Common myeloid progenitor, CD34-positive (primary cell): ENCODE measurements around the gene DNAJC5G.
"Not testable (repeated sequence)": the region's sequence is repeated elsewhere in the genome, so short reads cannot be mapped to it uniquely, and the experiment has no call there.

Experiments
- CTCF ChIA-PET: fragments of 350-600 bp; sonication (Branson Sonifier 250); formaldehyde crosslinking; loops from one replicate; lab custom pipeline; 2021; ENCODE audit warnings: antibody characterized with exemption; lab: Charles Lee
- POLR2A ChIA-PET: fragments of 350-600 bp; sonication (Branson Sonifier 250); formaldehyde crosslinking; loops from one replicate; lab custom pipeline; 2021; ENCODE audit warnings: antibody characterized with exemption; lab: Charles Lee
- DNase-seq, 3 donors: peaks; one replicate each; pipeline versions ENCODE4 v3.0.0 to v3.0.0-alpha.2; 2013
- H3K27ac ChIP-seq, 2 experiments: 1 replicate in 1 of 2; 2 replicates in 1 of 2; pipeline ENCODE4 v1.7.0; 2013; ENCODE audit warnings: inconsistent platforms in 2 of 2, low read length in 2 of 2, mild to moderate bottlenecking in 2 of 2, low read depth in 1 of 2, moderate library complexity in 1 of 2; ENCODE audit not compliant: severe bottlenecking in 2 of 2, insufficient read depth in 1 of 2, poor library complexity in 1 of 2
- H3K27me3 ChIP-seq, 5 experiments: replicated peaks in 2 of 5; 1 replicate in 3 of 5; 2 replicates in 2 of 5; pipeline versions ENCODE4 v1.6.1 to v1.7.0; 2013; ENCODE audit warnings: low read length in 4 of 5, mild to moderate bottlenecking in 2 of 5, moderate library complexity in 2 of 5, inconsistent platforms in 1 of 5; ENCODE audit not compliant: insufficient read depth in 5 of 5, control insufficient read depth in 4 of 5
- H3K36me3 ChIP-seq, 4 experiments: 1 replicate in 2 of 4; 2 replicates in 2 of 4; pipeline versions ENCODE4 v1.6.1 to v1.7.0; 2013; ENCODE audit warnings: low read length in 3 of 4, control low read depth in 1 of 4, mild to moderate bottlenecking in 1 of 4; ENCODE audit not compliant: control insufficient read depth in 4 of 4, insufficient read depth in 4 of 4
- H3K4me1 ChIP-seq, 4 experiments: 1 replicate in 3 of 4; 2 replicates in 1 of 4; pipeline versions ENCODE4 v1.6.1 to v1.7.1; 2013; ENCODE audit warnings: low read length in 3 of 4, mild to moderate bottlenecking in 3 of 4, control low read depth in 1 of 4, inconsistent platforms in 1 of 4, moderate library complexity in 1 of 4; ENCODE audit not compliant: control insufficient read depth in 4 of 4, insufficient read depth in 4 of 4; ENCODE audit errors: control extremely low read depth in 1 of 4
- H3K4me3 ChIP-seq, 7 experiments: 1 replicate in 4 of 7; 2 replicates in 3 of 7; pipeline versions ENCODE4 v1.5.1 to v1.7.0; 2013; ENCODE audit warnings: mild to moderate bottlenecking in 7 of 7, low read length in 6 of 7, moderate library complexity in 6 of 7, inconsistent platforms in 2 of 7, low read depth in 2 of 7, control low read depth in 1 of 7; ENCODE audit not compliant: insufficient read depth in 4 of 7, control insufficient read depth in 1 of 7; ENCODE audit errors: extremely low read depth in 1 of 7
- H3K9me3 ChIP-seq, 5 experiments: 1 replicate in 4 of 5; 2 replicates in 1 of 5; pipeline versions ENCODE4 v1.6.1 to v1.7.1; 2013; ENCODE audit warnings: low read length in 4 of 5, mild to moderate bottlenecking in 2 of 5, inconsistent platforms in 1 of 5, low read depth in 1 of 5, moderate library complexity in 1 of 5; ENCODE audit not compliant: control insufficient read depth in 4 of 5, insufficient read depth in 2 of 5; ENCODE audit errors: control extremely low read depth in 1 of 5
- WGBS: methylation state at CpG from one replicate; pipeline ENCODE4 v1.1.5; 2013; ENCODE audit not compliant: insufficient coverage; 5-methylcytosine and 5-hydroxymethylcytosine counted together

DNAJC5G gene

GRCh38 chr2:27272537-27273522 is 2.4 kb upstream of the DNAJC5G start:
- H3K4me3 ChIP-seq, POLR2A ChIA-PET, H3K27ac ChIP-seq, H3K4me1 ChIP-seq, H3K36me3 ChIP-seq, H3K27me3 ChIP-seq, DNase-seq, H3K9me3 ChIP-seq: not testable (repeated sequence)
- 96% methylated on average over 11 of the region's 15 CpGs for WGBS
- CTCF ChIA-PET, result interaction anchor here (1.0 to 3.0 kb wide), 6 partner anchors 9 to 30 kb away, joined by 3 to 25 read pairs (median 7); partner anchors contain the start of genes SLC30A3 and TRIM54

- Histone ChIP-seq H3K9me3 (no peaks in the 10 kb centered on the region), H3K4me1 (no peaks in the 10 kb centered on the region), H3K36me3 (no peaks in the 10 kb centered on the region), H3K27me3 (peaks cover 0 to 9% (median 0%) of the 10 kb centered on the region in 5 experiments), H3K27ac (no peak overlapping the region), H3K4me3 (no peak overlapping the region)
- DNase-seq, result no peak
- WGBS, result 100% methylated on average over 1 of the region's 1 CpG
- CTCF ChIA-PET, result interaction anchor here (2.2 to 10.9 kb wide), 6 partner anchors 7 to 36 kb away, joined by 6 to 119 read pairs (median 30); partner anchors contain the start of gene SLC30A3
- POLR2A ChIA-PET, result no interaction called here
Observed at GRCh38 chr2:27278010-27278409, 2.8 kb downstream of the DNAJC5G start.

- Histone ChIP-seq H3K36me3 (no peaks in the 10 kb centered on the region), H3K9me3 (no peaks in the 10 kb centered on the region), H3K4me1 (no peaks in the 10 kb centered on the region), H3K27me3 (peaks cover 0 to 5% (median 0%) of the 10 kb centered on the region in 5 experiments), H3K4me3 (no peak overlapping the region), H3K27ac (no peak overlapping the region)
- ChIA-PET POLR2A (interaction anchor here (1.2 kb wide), 1 partner anchor 18 kb away, joined by 4 read pairs; no protein-coding TSS in a partner anchor), CTCF (interaction anchor here (1.1 to 10.9 kb wide), 13 partner anchors 8 to 194 kb away, joined by 3 to 119 read pairs (median 8); partner anchors contain the start of genes KHK and SLC30A3)
- no peak for DNase-seq
- WGBS, result 96% methylated on average over 3 of the region's 3 CpGs
Observed at GRCh38 chr2:27280826-27281225, 5.6 kb downstream of the DNAJC5G start.

- Histone ChIP-seq H3K4me3 (no peak overlapping the region), H3K36me3 (no peaks in the 10 kb centered on the region), H3K27ac (no peak overlapping the region), H3K27me3 (peaks cover 0 to 5% (median 0%) of the 10 kb centered on the region in 5 experiments), H3K9me3 (no peaks in the 10 kb centered on the region), H3K4me1 (no peaks in the 10 kb centered on the region)
- WGBS, result 89% methylated on average over 3 of the region's 3 CpGs
- DNase-seq, result no peak
- POLR2A ChIA-PET, result no interaction called here
- CTCF ChIA-PET, result interaction anchor here (1.1 to 10.9 kb wide), 12 partner anchors 8 to 194 kb away, joined by 3 to 119 read pairs (median 14); partner anchors contain the start of genes KHK, MPV17 and SLC30A3
Observed at GRCh38 chr2:27281442-27281841, 6.2 kb downstream of the DNAJC5G start.

GRCh38 chr2:27281855-27282559 is 6.8 kb downstream of the DNAJC5G start, which contains the start of gene TRIM54:
Gene TRIM54 (plus strand): TSS chr2:27282429. CDS start chr2:27282732, 303 bp downstream.
- POLR2A ChIA-PET, result no interaction called here

GRCh38 chr2:27282892-27283291 is 7.7 kb downstream of the DNAJC5G start:
- ChIA-PET CTCF (interaction anchor here (0.6 to 10.9 kb wide), 10 partner anchors 9 to 174 kb away, joined by 4 to 119 read pairs (median 13); partner anchors contain the start of genes MPV17 and SLC30A3), POLR2A (no interaction called here)
- peaks cover 0 to under 1% (median 0%) of the 10 kb centered on the region in 4 experiments for H3K4me1 ChIP-seq
- H3K9me3 ChIP-seq, result no peaks in the 10 kb centered on the region
- H3K4me3 ChIP-seq, result no peak overlapping the region
- WGBS, result 93% methylated on average over 4 of the region's 5 CpGs
- DNase-seq, result no peak
- peaks cover 0 to 5% (median 0%) of the 10 kb centered on the region in 5 experiments for H3K27me3 ChIP-seq
- H3K36me3 ChIP-seq, result no peaks in the 10 kb centered on the region
- no peak overlapping the region for H3K27ac ChIP-seq

More at GRCh38 chr2:27281855-27282559, 6.8 kb downstream of the DNAJC5G start, which contains the start of gene TRIM54:
- CTCF ChIA-PET, result interaction anchor here (0.7 to 10.9 kb wide), 14 partner anchors 9 to 195 kb away, joined by 3 to 119 read pairs (median 5); partner anchors contain the start of genes KHK, MPV17 and SLC30A3
- DNase-seq, result no peak
- peaks cover 0 to 5% (median 0%) of the 10 kb centered on the region in 5 experiments for H3K27me3 ChIP-seq
- no peak within 1 kb of the TSS for H3K4me3 ChIP-seq
- 100% methylated on average over 4 of the region's 5 CpGs for WGBS
- H3K36me3 ChIP-seq, result no peaks in the 10 kb centered on the region
- no peaks in the 10 kb centered on the region for H3K4me1 ChIP-seq
- H3K27ac ChIP-seq, result no peak within 1 kb of the TSS
- no peaks in the 10 kb centered on the region for H3K9me3 ChIP-seq
